GM18520 (cell line): ENCODE results near the gene LMO1.

Source experiments
- ATAC-seq: cut with Tn5 transposase; IDR thresholded peaks from one replicate; pipeline ENCODE4 v1.9.1; 2021; ENCODE audit not compliant: unreplicated experiment

LMO1 gene

DNA sequence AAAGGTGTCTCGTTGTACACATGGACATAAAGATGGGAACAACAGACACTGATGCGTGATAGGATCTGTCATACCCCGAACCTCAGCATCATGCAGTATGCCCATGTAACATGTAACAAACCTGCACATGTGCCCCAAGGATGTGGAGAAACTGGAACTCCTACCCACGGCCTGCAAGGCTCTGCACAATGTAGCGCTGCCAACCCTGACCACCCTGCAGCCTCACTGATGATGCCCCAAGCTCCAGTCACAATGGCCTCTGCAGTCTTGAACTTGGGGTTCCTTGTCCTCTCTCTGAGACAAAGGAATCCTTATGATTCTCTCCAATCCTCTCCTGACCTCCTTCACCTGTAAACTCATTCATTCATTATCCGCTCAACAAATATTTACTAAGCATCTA lies 14.2 kb downstream of the LMO1 start:
- ATAC-seq, result no peak

DNA sequence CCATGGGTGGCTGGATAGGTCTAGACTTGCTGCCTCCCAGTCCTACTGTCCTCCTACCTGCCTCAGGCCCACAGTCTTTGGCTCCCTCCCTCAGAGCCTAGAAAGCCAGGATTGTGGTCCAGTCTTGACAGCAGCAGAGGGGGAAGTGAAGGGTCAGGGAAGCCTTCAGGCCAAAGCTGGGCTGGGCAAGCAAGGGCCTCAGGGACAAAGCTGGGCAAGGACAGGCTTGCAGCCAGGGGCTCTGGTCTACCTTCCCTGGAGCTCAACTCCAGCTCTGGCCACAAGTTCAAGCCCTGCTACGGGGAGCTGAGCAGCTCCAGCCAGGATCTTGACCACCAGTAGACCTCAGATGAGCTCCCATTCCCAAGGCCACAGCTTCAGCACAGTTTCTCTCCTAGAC lies 14.9 kb downstream of the LMO1 start:
- ATAC-seq, result no peak

DNA sequence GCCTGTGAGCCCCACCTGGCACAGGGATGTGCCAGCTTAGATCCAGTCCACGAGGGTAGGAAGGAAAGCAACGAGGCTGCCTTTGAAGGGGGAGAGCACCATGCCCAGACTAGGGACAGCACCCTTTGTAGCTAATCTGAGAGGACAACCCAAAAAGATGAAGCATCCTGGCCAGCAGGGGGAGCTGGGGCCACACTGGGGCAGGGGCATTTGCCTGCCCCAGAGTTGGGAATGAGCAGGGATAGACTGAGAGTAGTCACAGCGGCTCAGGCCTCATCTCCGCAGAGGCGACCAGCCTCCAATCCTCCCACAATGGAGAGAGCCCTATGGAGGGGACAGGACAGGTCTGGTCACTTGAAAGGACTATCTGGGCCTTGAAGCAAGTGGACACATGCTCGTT lies 16.4 kb downstream of the LMO1 start:
- no peak for ATAC-seq

DNA sequence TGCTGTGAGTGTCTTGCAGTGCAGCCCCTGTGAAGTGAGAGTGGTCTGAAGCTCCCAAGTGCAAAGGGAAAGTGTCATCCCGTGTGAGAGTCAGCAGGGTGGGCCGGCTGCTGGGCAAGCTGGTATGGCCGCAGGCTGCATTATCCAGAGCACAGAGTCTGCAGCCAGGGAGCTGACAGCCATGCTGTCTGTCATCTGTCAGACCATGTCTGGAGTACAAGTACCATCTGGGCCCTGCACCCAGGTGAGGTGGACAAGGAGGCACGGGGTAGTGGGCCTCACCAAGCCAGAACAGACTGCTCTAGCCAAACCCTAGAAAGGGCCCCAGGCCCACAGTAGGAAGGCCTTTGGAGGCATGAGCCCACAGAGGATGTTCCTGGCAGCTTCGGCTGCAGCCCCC lies 20.2 kb downstream of the LMO1 start:
- no peak for ATAC-seq

DNA sequence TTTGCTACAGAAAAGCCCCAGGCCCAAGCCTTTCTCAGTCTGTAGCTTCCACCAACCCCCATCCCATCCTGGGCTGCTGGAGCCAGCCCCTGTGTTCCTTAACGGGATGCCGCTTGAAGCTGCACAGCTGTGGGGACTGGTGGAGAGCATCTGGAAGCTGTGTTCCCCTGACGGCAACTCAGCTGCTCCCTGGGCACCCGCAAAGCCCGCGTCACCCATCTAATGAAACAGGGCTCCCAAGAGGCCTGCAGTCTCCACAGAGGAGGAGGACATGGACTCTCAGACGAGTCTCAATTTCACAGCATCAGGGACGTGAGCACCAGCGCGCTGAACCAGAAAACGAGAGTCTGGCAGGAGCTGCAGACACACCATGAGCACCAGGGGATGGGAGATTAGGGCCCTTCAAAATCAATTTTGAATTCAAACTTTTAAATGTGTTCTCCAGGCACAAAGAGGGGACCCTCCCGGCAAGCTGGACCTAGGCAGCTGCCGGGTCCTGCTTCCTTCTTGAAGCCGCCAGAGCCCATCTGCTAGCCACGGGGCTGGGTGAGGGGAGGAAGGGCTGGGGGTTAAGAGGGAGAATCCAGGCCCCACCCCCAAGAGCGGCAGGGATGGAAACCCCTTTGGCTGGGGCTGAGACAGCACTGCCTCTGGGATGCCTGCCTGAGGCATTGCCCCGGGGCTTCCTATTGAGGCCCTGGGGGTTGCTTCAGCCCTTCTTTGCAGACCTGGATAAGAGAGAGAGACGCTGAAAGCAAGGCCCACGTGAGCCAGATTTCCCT lies 21.0 kb downstream of the LMO1 start:
- no peak for ATAC-seq

DNA sequence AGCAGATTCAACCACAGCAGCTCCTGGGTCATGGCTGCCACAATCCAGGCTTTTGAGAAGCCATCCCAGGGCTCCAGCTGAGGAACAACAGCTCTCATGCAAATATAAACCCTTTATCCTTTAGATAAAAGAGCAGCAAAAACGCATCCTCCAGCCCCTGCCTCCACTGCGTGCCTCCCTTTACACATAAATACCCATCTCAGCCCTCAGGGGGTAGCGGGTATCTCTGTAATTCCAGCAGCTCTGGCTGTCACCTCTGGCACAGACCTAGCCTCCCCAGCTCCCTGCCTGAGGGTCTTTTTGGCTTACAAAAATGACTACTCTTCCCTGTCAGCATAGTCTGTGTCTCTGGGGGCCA lies 21.6 kb downstream of the LMO1 start:
- ATAC-seq, result no peak

DNA sequence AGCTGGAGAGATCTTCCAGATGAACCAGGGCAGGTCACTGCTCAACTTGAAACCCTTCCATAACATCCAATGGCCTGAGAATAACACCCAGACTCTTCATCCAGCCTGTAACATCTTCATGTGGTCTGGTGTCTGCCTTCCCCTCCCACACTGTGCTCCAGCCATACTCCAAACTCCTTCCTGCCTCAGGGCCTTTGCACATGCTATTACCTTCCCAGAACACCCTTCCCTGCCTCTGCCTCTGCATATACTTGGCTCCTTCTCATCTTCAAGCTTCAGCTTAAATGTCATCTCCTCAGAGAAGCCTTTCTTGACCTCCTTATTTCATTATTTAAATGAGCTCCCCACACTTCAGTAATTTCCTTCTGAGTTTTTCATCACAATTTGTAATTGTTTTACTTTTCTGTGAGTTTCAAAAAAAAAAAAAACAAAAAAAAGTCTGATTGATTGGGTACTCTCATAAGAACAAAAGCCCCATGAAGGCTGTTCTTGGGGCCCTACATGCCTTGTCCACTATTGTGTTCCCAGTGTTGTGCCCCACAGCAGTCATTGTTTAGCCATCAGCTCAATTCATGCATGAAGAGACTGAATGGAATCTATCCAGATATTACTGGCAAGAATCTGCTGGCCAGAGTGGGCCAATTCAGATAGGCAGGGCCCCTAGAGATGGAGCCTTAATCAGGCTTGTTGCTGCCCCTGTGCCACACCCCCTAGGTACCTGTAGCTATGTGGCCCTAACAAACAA lies 22.1 kb downstream of the LMO1 start:
- no peak for ATAC-seq

DNA sequence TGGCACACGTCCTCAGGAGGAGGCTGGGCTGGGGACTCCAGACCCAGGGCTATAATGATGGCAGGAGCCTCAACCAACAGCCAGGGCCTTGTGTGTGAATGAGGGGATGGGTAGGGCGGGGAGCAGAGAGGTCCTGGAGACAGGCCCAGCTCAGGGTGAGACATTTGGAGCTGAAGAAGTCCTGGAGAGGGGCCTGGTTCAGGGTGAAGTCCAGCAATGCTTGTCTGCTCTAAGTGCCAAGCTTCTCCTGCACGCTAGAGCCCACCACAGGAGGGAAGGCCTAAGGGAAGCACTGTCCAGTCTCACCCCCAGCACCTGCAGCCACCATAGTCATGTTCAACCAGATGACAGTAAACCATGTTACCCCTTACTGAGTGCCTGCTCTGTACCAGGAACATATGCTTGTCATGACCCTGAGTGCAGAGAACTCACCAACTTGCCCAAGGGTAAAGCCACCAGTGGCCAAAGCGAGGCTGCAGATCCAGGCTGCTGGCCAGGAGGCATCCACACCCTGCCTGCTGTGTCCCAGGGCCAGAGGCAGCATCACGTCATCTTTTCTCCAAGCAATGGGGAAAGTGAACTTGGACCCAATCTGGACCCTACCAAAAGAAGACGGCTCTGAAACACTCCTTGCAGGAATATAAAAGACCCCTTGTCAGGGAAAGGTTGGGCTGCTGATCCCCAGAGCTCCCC lies 24.0 kb downstream of the LMO1 start:
- ATAC-seq, result no peak

DNA sequence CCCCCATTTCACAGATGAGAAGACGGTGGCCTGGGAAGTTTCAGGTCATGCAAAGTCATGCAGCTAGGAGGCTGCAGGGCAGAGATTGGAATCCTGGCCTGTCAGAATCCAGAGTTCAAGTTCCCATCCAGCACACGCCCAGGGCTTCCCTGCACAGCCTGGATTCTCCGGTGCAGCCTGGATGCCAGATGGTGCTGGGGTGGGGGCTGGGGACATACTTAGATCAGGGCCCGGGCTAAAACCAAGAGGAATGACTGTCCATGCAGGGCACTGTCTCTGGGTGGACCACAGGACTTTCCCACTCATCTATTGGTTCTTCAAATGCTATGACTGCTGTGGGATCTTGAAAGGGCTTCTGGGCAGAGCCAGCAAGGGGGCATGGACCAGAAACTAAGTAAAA lies 24.6 kb downstream of the LMO1 start:
- ATAC-seq, result no peak

DNA sequence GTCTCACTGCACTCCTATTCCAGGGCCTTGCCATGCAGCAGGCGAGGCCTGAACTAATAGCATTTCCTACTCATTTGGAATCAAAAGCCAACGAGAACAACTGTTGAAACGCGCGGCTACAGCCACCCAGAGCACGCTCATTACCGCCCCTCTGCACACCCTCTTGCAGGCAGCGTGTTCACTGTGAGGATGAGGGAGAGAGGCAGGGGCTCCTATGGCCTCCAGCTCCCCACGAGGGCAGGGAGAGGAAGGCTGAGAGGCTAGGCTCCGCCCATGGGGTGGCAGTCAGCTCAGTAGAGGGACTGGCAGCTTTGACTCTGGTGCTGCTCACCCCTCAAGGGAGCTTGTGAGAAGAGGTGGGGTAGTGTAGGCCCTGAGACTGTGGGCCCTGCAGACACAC lies 26.2 kb downstream of the LMO1 start:
- no peak for ATAC-seq

DNA sequence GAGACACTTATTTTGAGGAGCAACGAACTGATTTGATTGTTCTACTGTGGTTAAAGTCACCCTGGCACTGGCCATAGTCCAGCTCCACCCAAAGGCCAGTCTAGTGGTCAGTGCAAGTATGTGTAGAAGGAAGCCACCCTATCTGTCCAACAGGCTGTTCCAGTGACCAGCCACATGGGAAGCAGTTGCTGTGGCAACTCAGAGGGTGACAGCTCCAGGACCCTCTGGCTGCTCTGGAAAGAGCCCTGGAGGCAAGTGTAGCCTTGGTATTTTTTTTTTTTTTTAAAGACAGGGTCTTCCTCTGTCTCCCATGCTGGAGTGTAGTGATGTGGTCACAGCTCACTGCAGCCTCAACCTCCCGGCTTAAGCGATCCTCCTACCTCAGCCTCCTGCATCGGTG lies 27.8 kb downstream of the LMO1 start:
- no peak for ATAC-seq

DNA sequence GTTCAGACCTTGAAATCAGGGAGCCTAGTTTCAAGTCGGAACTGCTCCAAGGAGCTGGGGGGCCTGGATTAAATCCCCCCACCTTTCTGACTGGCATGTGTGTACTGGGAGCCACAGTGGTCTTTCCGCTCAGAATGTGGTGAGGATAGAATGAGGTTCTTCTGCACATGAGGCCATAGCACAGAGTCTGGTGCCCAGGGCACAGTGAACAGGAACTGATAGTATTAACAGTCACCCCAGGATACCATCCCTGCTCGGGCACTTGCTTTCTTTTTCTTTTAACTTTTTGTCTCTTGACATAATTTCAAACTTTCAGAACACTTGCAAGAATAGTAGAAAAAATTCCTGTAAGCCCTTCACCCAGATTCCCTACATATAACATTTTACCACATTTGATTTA lies 28.8 kb downstream of the LMO1 start:
- no peak for ATAC-seq

DNA sequence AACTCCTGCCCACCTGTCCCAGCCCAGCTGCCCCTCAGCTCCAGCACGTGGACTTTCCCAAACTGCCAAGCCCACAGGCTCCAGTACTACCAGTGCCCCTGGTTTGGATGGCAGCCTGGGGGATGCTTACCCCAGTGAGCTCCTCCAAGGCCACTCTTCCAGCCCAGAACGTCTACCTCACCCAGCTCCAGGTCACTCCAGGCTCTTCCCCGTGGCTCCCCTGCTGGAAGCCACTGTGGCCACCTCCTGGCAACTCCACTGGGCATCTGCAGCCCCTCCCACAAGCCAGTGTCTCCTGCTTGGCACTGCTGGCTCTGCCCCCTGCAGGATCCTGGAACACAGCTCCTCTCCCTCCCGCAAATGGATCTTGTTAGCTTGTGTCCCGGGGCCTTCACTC lies 29.3 kb downstream of the LMO1 start:
- no peak for ATAC-seq

DNA sequence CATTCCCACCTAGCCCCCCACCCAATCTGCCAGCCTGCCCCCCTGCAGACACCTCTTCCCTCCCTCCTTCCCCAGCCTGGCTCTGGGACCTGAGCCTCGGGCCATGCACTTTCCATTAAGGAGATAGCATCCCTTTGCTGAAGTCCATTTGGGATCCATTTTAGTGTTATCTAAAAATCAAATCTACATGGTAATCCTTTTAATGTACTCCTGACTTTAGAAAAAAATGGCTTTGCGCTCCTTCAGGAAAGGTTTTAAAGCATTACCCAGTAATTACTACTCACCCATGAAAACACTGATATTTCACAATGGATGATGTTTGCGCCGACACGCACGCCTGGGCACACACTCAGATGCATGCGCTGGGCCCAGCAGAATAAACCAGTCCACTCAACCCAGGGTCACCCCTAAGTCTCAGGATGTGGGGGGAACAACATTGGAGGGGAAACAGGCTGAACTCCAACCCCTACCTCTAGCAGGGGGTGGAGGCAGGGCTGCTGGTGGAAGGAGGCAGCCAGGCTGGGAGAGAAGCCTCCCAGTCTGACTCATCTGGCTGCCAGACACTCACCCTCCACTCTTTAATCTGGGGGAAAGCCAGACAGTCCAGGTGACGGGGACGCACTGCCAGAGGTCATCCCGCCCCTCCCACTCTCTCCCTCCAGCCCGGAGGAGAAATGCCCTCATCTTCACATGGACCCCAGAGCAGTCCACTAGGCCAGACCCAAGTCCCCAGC lies 29.8 kb downstream of the LMO1 start:
- ATAC-seq, result no peak

DNA sequence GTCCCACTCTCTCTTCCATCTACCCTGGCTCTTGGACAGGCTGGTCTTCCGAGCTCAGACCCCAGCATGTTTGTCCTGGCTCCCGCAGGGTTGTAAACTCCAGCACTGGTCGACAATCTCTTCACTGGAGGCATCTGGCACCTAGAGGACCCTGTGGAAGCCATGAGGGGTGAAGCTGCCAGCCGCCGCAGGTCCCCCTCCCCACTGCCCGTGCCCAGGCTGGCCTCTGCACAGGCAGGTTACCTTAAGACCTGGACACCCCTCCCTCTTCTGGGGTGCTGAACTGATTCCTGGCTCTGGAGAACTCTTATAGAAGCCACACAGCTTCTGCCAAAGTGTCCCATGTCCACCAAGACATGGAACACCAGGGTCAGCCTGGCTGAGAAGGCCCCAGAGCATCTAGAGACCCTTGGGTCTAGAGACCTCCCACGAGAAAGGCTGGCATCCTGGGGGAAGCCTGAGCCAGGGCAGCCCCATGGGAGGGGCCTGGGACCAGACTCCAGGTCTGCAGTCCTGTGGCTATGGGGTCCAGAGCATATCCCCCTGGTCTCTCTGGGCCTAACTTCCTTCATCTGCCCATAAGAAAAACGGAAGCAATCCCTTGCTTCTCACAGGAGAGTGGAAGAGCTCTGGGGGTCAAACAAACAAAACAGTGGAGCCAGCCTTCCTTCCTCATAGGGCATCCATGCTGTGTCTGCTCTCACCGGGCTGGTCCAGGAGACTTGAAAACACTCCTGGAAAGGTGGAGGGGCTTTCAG lies 30.6 kb downstream of the LMO1 start:
- ATAC-seq, result no peak

DNA sequence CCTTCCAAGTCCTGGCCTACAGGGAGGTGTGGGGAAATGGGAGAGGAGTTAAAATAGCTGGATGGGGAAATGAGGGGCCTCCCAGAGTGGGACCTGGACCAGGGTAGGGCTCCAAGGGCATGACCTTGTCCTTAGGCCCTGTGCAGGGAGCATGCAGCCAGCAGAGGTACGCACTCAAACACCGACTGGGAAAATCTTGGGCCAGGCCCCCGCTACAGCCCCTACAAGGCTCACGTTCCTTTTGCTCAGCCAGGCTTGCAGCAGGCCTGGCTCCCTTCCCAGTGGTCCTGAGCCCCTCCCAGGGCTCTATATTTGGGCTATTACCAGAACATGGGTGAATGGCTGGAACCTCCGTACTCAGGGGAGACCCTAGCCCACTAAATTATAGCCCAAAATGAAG lies 31.3 kb downstream of the LMO1 start:
- ATAC-seq, result no peak

DNA sequence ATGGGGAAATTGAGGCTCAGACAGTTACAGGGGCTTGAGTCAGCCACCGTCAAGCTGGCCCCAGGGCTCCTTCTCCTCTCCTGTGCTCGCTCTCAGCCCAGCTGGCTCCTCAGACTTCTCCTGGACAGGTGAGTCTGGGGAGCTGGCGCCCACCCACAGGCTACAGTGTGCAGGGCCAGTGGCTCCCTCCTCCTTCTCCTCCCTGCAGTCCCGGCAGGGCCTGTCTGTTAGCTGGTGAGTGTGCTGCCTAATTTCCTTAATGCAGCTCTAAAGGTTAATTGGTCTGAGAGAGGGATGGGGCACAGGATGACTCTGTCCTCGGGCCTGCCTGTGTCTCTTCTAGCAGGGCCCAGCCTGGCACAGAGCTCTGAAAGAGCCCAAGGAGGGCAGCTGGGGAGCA lies 31.7 kb downstream of the LMO1 start:
- ATAC-seq, result no peak

DNA sequence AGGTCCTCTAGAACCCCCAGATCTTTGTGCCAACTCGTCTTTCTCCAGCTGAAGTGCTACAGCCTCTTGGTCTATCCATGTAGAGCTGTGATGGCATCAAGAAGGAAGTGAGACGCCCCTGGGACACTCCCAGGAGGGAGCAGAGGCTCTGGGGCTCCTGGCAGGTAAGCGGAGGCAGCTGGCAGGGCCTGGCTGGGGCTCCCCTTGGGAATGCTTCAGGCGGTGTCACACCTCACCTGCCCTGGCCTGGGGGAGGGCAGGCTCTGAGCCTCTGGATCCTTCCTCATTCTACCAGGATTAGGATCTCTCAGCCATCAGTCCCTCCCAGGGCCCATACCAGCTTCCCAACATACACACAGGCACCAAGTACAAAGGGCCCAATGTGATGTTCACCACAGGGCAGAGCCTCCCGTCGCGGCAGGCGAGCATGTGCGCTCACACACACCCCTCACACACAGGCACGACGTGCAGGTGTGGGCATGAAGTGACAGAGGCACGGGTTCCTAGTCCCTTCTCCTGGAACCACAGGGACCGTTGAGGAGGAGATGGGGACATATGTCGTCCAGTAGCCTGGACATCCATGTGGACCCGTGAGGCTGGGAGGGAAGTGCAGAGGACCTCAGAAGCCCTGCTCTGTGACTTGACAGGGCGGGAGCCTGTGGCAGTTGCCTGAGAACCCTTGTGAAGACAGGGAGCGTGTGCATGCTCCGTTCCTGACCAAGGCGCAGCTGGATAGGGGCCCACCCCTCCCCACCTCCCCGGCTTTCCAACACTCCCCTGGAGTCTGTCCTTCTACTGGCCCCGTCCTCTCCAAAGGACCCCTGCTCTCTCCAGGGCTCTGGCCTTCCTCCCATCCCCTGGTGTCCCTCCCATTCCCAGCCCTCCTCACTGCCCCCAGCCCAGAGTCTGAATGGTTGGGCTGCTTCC lies 32.5 kb downstream of the LMO1 start:
- ATAC-seq, result no peak

DNA sequence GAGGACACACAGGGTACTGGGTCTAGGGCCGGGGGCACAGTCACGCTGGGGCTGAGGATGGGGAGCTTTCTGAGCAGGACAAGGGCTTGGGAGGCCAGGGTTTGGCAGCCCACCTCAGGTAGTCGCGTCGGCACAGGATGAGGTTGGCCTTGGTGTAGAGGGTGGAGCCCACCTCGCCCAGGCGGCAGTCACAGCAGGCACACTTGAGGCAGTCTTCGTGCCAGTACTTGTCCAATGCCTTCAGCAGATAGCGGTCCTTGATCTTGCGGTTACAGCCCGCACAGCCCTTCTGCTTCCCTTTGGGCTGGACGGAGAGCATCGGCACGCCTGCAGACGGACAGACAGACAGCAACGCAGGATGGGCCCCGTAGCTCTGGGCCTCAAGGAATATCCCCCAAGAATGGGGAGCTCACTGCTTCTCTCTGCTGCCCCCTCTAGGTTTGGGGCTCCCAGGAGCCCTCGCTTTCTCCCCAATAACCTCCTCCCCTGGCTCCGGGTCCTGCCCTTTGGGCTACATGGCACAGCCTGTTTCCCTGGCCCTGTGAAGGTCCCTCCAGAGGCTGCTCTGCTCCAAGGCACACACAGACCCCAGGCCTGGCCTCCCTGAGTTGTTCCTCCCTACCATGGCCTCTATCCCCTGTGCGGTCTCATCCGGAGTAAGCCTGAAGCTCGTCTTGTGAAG lies 33.4 kb downstream of the LMO1 start:
- ATAC-seq, result no peak
